PC-9 (cell line): ENCODE data around the gene CGB8. TPM values are rescaled to one million over a fixed set of nuclear protein-coding genes. Genes with fewer than 3 reads are reported as not detected.
"Not testable (repeated sequence)": the region's sequence is repeated elsewhere in the genome, so short reads cannot be mapped to it uniquely, and the experiment has no call there.

Experiments
- BruUV-seq: library from RNA; stranded (reverse); fragments of 400-500 nt; replicated peaks from 2 replicates; lab custom pipeline; 2021; lab: Mats Ljungman, UMichigan
- CTCF ChIA-PET: fragments of 300-600 bp; sonication (Branson Sonifier 250); formaldehyde crosslinking; loops from one replicate; lab custom pipeline; 2022; ENCODE audit warnings: antibody characterized with exemption; lab: Charles Lee
- POLR2A ChIA-PET: fragments of 300-600 bp; sonication (Branson Sonifier 250); formaldehyde crosslinking; loops from one replicate; lab custom pipeline; 2022; ENCODE audit warnings: antibody characterized with exemption; ENCODE audit not compliant: unreplicated experiment; lab: Charles Lee
- DNase-seq, 2 experiments: peaks; one replicate each; pipeline versions ENCODE4 v3.0.0 to v3.0.0-alpha.2; 2015 to 2022; ENCODE audit warnings: mixed read lengths in 1 of 2
- H2AFZ ChIP-seq: fragments of 200-600 bp; sonication (generic); 2 replicates; pipeline ENCODE4 v1.8.1; 2017; ENCODE audit warnings: antibody characterized with exemption
- H3F3A ChIP-seq: fragments of 200-600 bp; sonication (generic); 2 replicates; pipeline ENCODE4 v1.8.1; 2017; ENCODE audit warnings: antibody characterized with exemption, mild to moderate bottlenecking, low read depth; ENCODE audit not compliant: insufficient read depth
- H3K27ac ChIP-seq: fragments of 200-600 bp; sonication (generic); 2 replicates; pipeline ENCODE4 v1.6.1; 2016; ENCODE audit warnings: mixed run types
- H3K27me3 ChIP-seq: fragments of 200-600 bp; sonication (generic); 2 replicates; pipeline ENCODE4 v1.6.1; 2016; ENCODE audit warnings: low read depth, mixed run types; ENCODE audit not compliant: insufficient read depth
- H3K36me3 ChIP-seq: fragments of 200-600 bp; sonication (generic); 2 replicates; pipeline ENCODE4 v1.6.1; 2016; ENCODE audit warnings: low read depth, mixed run types
- H3K4me1 ChIP-seq: fragments of 200-600 bp; sonication (generic); replicated peaks from 2 replicates; pipeline ENCODE4 v1.6.1; 2016; ENCODE audit warnings: mixed run types; ENCODE audit not compliant: insufficient read depth
- H3K4me2 ChIP-seq: fragments of 200-600 bp; sonication (generic); 2 replicates; pipeline ENCODE4 v1.6.1; 2017; ENCODE audit warnings: mixed run types
- H3K4me3 ChIP-seq: fragments of 200-600 bp; sonication (generic); 2 replicates; pipeline ENCODE4 v1.6.1; 2016; ENCODE audit warnings: mixed run types
- H3K79me2 ChIP-seq: fragments of 200-600 bp; sonication (generic); 2 replicates; pipeline ENCODE4 v1.6.1; 2017; ENCODE audit warnings: low read depth, mixed run types
- H3K9me2 ChIP-seq: fragments of 200-600 bp; sonication (generic); 2 replicates; pipeline ENCODE4 v1.8.1; 2017; ENCODE audit warnings: mild to moderate bottlenecking; ENCODE audit not compliant: insufficient read depth
- H3K9me3 ChIP-seq: fragments of 200-600 bp; sonication (generic); 2 replicates; pipeline ENCODE4 v1.8.1; 2016; ENCODE audit warnings: low read depth; ENCODE audit not compliant: insufficient read depth
- H4K20me1 ChIP-seq: fragments of 200-600 bp; sonication (generic); 2 replicates; pipeline ENCODE4 v1.8.1; 2017; ENCODE audit not compliant: insufficient read depth
- EZH2 ChIP-seq: fragments of 200-600 bp; sonication (generic); IDR thresholded peaks from 2 replicates; pipeline ENCODE4 v1.8.0; 2017; ENCODE audit warnings: antibody characterized with exemption, low read depth
- intact Hi-C: fragments of 100-400 bp; cut with micrococcal nuclease; formaldehyde crosslinking; loops from one replicate; pipeline ENCODE4 v1.10.0; 2022; ENCODE audit not compliant: unreplicated experiment
- total RNA-seq: library from RNA; stranded (reverse); gene quantifications from 2 replicates; pipeline ENCODE4 v1.2.3, GENCODE V29; 2021
- TF ChIP-seq, protein P1 (sequence below): fragments of 200-600 bp; sonication (generic); conservative IDR thresholded peaks from 2 replicates; pipeline ENCODE4 v1.6.1; 2017; ENCODE audit warnings: mixed run types, antibody characterized with exemption, mild to moderate bottlenecking, moderate library complexity

Gene CGB8
- total RNA-seq, 1 experiment from 2014 or later = 1.0 TPM

DNA sequence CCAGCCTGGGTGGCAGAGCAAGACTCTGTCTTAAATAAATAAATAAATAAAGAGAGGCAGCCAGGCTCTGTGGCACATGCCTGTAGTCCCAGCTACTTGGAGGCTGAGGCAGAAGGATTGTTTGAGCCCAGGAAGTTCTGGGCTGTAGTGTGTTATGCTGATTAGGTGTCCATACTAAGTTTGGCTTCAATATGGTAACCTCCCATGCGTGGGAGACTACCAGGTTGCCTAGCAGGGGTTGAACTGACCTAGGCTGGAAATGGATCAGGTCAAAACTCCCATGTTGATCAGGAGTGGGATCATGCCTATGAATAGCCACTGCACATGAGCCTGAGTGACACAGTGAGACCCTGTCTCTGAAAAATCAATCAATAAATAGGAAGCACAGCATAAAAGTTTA, 32.4 kb upstream of the CGB8 start:
- no TSS peak for BruUV-seq
- Histone ChIP-seq H3K9me2 (no peaks in the 10 kb centered on the region), H2AFZ (no peak overlapping the region), H3K4me1 (no peaks in the 10 kb centered on the region), H3K4me2 (no peak overlapping the region), H3K36me3 (no peaks in the 10 kb centered on the region; the same call in 1 of the 2 replicates), H3F3A (no peaks in the 10 kb centered on the region; the same call in 1 of the 2 replicates), H3K9me3 (no peaks in the 10 kb centered on the region), H3K79me2 (peaks cover 10% of the 10 kb centered on the region), H3K27me3 (no peaks in the 10 kb centered on the region), H3K4me3 (no peak overlapping the region), H4K20me1 (peaks cover 7% of the 10 kb centered on the region), H3K27ac (no peak overlapping the region)
- no peak for TF ChIP-seq EZH2
- TF ChIP-seq, protein P1, sequence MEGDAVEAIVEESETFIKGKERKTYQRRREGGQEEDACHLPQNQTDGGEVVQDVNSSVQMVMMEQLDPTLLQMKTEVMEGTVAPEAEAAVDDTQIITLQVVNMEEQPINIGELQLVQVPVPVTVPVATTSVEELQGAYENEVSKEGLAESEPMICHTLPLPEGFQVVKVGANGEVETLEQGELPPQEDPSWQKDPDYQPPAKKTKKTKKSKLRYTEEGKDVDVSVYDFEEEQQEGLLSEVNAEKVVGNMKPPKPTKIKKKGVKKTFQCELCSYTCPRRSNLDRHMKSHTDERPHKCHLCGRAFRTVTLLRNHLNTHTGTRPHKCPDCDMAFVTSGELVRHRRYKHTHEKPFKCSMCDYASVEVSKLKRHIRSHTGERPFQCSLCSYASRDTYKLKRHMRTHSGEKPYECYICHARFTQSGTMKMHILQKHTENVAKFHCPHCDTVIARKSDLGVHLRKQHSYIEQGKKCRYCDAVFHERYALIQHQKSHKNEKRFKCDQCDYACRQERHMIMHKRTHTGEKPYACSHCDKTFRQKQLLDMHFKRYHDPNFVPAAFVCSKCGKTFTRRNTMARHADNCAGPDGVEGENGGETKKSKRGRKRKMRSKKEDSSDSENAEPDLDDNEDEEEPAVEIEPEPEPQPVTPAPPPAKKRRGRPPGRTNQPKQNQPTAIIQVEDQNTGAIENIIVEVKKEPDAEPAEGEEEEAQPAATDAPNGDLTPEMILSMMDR = no peak
- no peak for DNase-seq
- intact Hi-C loops = no loop called here
- CTCF ChIA-PET = no interaction called here
- POLR2A ChIA-PET = no interaction called here

- no peaks in the 10 kb centered on the region for H3K9me3 ChIP-seq
- no peaks in the 10 kb centered on the region for H3K9me2 ChIP-seq
- intact Hi-C loops = no loop called here
- BruUV-seq = no TSS peak
- no peaks in the 10 kb centered on the region for H3K4me1 ChIP-seq
- H4K20me1 ChIP-seq = no peaks in the 10 kb centered on the region
- no peak overlapping the region for H3K4me2 ChIP-seq
- ChIA-PET POLR2A (no interaction called here), CTCF (no interaction called here)
- H3K27me3 ChIP-seq = no peaks in the 10 kb centered on the region
- peaks cover 1% of the 10 kb centered on the region for H3K79me2 ChIP-seq
- H3K4me3 ChIP-seq = no peak overlapping the region
- no peaks in the 10 kb centered on the region for H3K36me3 ChIP-seq
- H2AFZ ChIP-seq = no peak overlapping the region
- no peak overlapping the region for H3K27ac ChIP-seq
- TF ChIP-seq, protein P1 = no peak
- TF ChIP-seq EZH2 = no peak
- H3F3A ChIP-seq = no peaks in the 10 kb centered on the region; the same call in 1 of the 2 replicates
- DNase-seq = no peak
Measured at GRCh38 chr19:49080392-49080791, 31.5 kb upstream of the CGB8 start.

- CTCF ChIA-PET = interaction anchor here (0.7 kb wide), 1 partner anchor 96 kb away, joined by 3 read pairs; no protein-coding TSS in a partner anchor
- H3K4me2 ChIP-seq, H3K4me1 ChIP-seq, POLR2A ChIA-PET, H4K20me1 ChIP-seq, H3K36me3 ChIP-seq, H2AFZ ChIP-seq, H3K4me3 ChIP-seq, H3F3A ChIP-seq, BruUV-seq, H3K27ac ChIP-seq, H3K9me2 ChIP-seq, H3K79me2 ChIP-seq, H3K9me3 ChIP-seq: not testable (repeated sequence)
- TF ChIP-seq, protein P1 = peak; percentile 82
- peak in 1 of 2 experiments; percentile 60 for DNase-seq
- intact Hi-C loops = loop anchor here (2.0 kb wide), 3 partner anchors 76 to 286 kb away; no protein-coding TSS in a partner anchor
- H3K27me3 ChIP-seq = peaks cover 24% of the 10 kb centered on the region; the same call in 1 of the 2 replicates
Measured at GRCh38 chr19:49074869-49075268, 26.0 kb upstream of the CGB8 start.
